SU-DHL-6 (cell line): ENCODE data around the gene LCAT.

ENCODE experiments used
- H2AFZ ChIP-seq: fragments of 200-600 bp; sonication (generic); 2 replicates; pipeline ENCODE4 v1.6.1; 2014; ENCODE audit warnings: low read depth, mild to moderate bottlenecking, moderate library complexity, mixed read lengths, antibody characterized with exemption, low read length; ENCODE audit not compliant: severe bottlenecking
- H3F3A ChIP-seq: fragments of 200-600 bp; shearing (Covaris generic); 2 replicates; pipeline ENCODE4 v1.6.0; 2016; ENCODE audit warnings: antibody characterized with exemption, mild to moderate bottlenecking; ENCODE audit not compliant: insufficient read depth
- H3K27ac ChIP-seq: fragments of 200-600 bp; sonication (generic); 2 replicates; pipeline ENCODE4 v1.5.1; 2016; ENCODE audit warnings: low read depth, mild to moderate bottlenecking, low read length, moderate library complexity, mixed read lengths
- H3K27me3 ChIP-seq: fragments of 200-600 bp; sonication (generic), shearing (Covaris generic); 2 replicates; pipeline ENCODE4 v1.6.0; 2014; ENCODE audit warnings: mild to moderate bottlenecking, low read length
- H3K36me3 ChIP-seq: fragments of 200-600 bp; sonication (generic); 2 replicates; pipeline ENCODE4 v1.6.1; 2014; ENCODE audit warnings: mild to moderate bottlenecking, low read length, mixed read lengths
- H3K4me2 ChIP-seq: fragments of 300-600, 200-600 bp; shearing (Covaris generic), sonication (generic); 2 replicates; pipeline ENCODE4 v1.6.0; 2014; ENCODE audit warnings: low read length, low read depth, mild to moderate bottlenecking; ENCODE audit not compliant: poor library complexity, severe bottlenecking
- H3K4me3 ChIP-seq: fragments of 200-600 bp; sonication (generic); 2 replicates; pipeline ENCODE4 v1.5.1; 2014; ENCODE audit warnings: antibody characterized with exemption, low read length, mild to moderate bottlenecking, mixed read lengths; ENCODE audit not compliant: insufficient read depth, poor library complexity, severe bottlenecking
- H3K79me2 ChIP-seq: fragments of 200-600 bp; sonication (generic); 2 replicates; pipeline ENCODE4 v1.6.1; 2014; ENCODE audit warnings: mild to moderate bottlenecking, low read length, moderate library complexity; ENCODE audit not compliant: insufficient read depth
- H3K9ac ChIP-seq: fragments of 200-600 bp; sonication (generic); 2 replicates; pipeline ENCODE4 v1.7.0; 2014; ENCODE audit warnings: mild to moderate bottlenecking, low read length
- H3K9me2 ChIP-seq: fragments of 200-600 bp; sonication (generic); replicated peaks from 2 replicates; pipeline ENCODE4 v1.6.1; 2014; ENCODE audit warnings: low read length; ENCODE audit not compliant: insufficient read depth
- H3K9me3 ChIP-seq: fragments of 200-600 bp; sonication (generic); 2 replicates; pipeline ENCODE4 v1.6.1; 2014; ENCODE audit warnings: low read length, mixed read lengths; ENCODE audit not compliant: insufficient read depth
- H4K20me1 ChIP-seq: fragments of 200-600 bp; sonication (generic); 2 replicates; pipeline ENCODE4 v1.6.1; 2014; ENCODE audit warnings: low read depth, mild to moderate bottlenecking, antibody characterized with exemption, low read length, moderate library complexity, mixed read lengths
- CTCF ChIP-seq: fragments of 200-600 bp; sonication (generic); IDR thresholded peaks from one replicate; pipeline ENCODE4 v1.5.1; 2017; ENCODE audit warnings: antibody characterized with exemption, mild to moderate bottlenecking, low read length, moderate library complexity; ENCODE audit not compliant: insufficient read depth, poor library complexity, severe bottlenecking
- EZH2phosphoT487 ChIP-seq: fragments of 200-600 bp; sonication (generic), shearing (Covaris generic); conservative IDR thresholded peaks from 2 replicates; pipeline ENCODE4 v1.6.1; 2018; ENCODE audit warnings: mild to moderate bottlenecking, antibody characterized with exemption, low read length, moderate library complexity, mixed read lengths

Gene LCAT

GRCh38 chr16:67909056-67909742 is 34.7 kb downstream of the LCAT start:
- H3F3A ChIP-seq = no peaks in the 10 kb centered on the region
- no peaks in the 10 kb centered on the region for H4K20me1 ChIP-seq
- no peak overlapping the region for H3K4me3 ChIP-seq
- no peaks in the 10 kb centered on the region for H3K36me3 ChIP-seq
- TF ChIP-seq CTCF = no peak
- TF ChIP-seq EZH2phosphoT487 = no peak
- H3K9me2 ChIP-seq = no peaks in the 10 kb centered on the region
- H3K79me2 ChIP-seq = no peaks in the 10 kb centered on the region
- H3K4me2 ChIP-seq = no peak overlapping the region
- no peaks in the 10 kb centered on the region for H3K9me3 ChIP-seq
- no peak overlapping the region for H3K27ac ChIP-seq
- H3K9ac ChIP-seq = no peak overlapping the region
- H2AFZ ChIP-seq = no peak overlapping the region
- no peaks in the 10 kb centered on the region for H3K27me3 ChIP-seq

GRCh38 chr16:67907397-67908180 is 36.3 kb downstream of the LCAT start:
- no peaks in the 10 kb centered on the region for H3K36me3 ChIP-seq
- no peaks in the 10 kb centered on the region for H4K20me1 ChIP-seq
- no peak overlapping the region for H3K9ac ChIP-seq
- no peaks in the 10 kb centered on the region for H3K27me3 ChIP-seq
- no peaks in the 10 kb centered on the region for H3F3A ChIP-seq
- no peaks in the 10 kb centered on the region for H3K9me3 ChIP-seq
- no peak overlapping the region for H2AFZ ChIP-seq
- no peaks in the 10 kb centered on the region for H3K79me2 ChIP-seq
- no peak overlapping the region for H3K4me2 ChIP-seq
- no peak overlapping the region for H3K27ac ChIP-seq
- no peak for TF ChIP-seq CTCF
- no peak for TF ChIP-seq EZH2phosphoT487
- no peaks in the 10 kb centered on the region for H3K9me2 ChIP-seq
- no peak overlapping the region for H3K4me3 ChIP-seq

- Histone ChIP-seq H3K4me2 (no peak overlapping the region), H3K4me3 (no peak overlapping the region), H3K79me2 (no peaks in the 10 kb centered on the region), H3K9me2 (no peaks in the 10 kb centered on the region), H3K27me3 (no peaks in the 10 kb centered on the region), H3K9me3 (no peaks in the 10 kb centered on the region), H3K9ac (no peak overlapping the region), H4K20me1 (no peaks in the 10 kb centered on the region), H3K36me3 (no peaks in the 10 kb centered on the region), H3F3A (no peaks in the 10 kb centered on the region), H2AFZ (no peak overlapping the region), H3K27ac (no peak overlapping the region)
- TF ChIP-seq CTCF (no peak), EZH2phosphoT487 (no peak)
Measured at GRCh38 chr16:67902831-67903230, 41.1 kb downstream of the LCAT start.
